ENCODE data around the gene CD101.

Gene CD101

GRCh38 chr1:116986421-116987255 is 14.9 kb upstream of the CD101 start:
- peak; percentile 31 for DNase-seq

- peak; percentile 68 for DNase-seq
These were observed 14.4 kb upstream of the CD101 start for GRCh38 chr1:116987256-116987555.

- no peak for DNase-seq
These were observed 13.3 kb upstream of the CD101 start for GRCh38 chr1:116988248-116988647.

GRCh38 chr1:116988908-116989307 is 12.7 kb upstream of the CD101 start:
- no peak for DNase-seq

GRCh38 chr1:116989835-116990234 is 11.7 kb upstream of the CD101 start:
- DNase-seq, result no peak

- DNase-seq, result no peak
These were observed 10.9 kb upstream of the CD101 start for GRCh38 chr1:116990612-116991151.

- DNase-seq, result no peak
These were observed 10.3 kb upstream of the CD101 start for GRCh38 chr1:116991171-116991845.

- no peak for DNase-seq
These were observed 9.6 kb upstream of the CD101 start for GRCh38 chr1:116991918-116992317.

- DNase-seq, result no peak
These were observed 8.3 kb upstream of the CD101 start for GRCh38 chr1:116993286-116993685.

GRCh38 chr1:116994411-116994810 is 7.1 kb upstream of the CD101 start:
- DNase-seq, result no peak

- DNase-seq, result no peak
These were observed 4.5 kb upstream of the CD101 start for GRCh38 chr1:116997066-116997465.

- no peak for DNase-seq
These were observed 3.9 kb upstream of the CD101 start for GRCh38 chr1:116997636-116998035.

- no peak for DNase-seq
These were observed 2.0 kb upstream of the CD101 start for GRCh38 chr1:116999596-116999995.

GRCh38 chr1:117000142-117000541 is 1.4 kb upstream of the CD101 start:
- no peak for DNase-seq

- DNase-seq, result no peak
These were observed 1.8 kb downstream of the CD101 start for GRCh38 chr1:117003223-117003875.

- DNase-seq, result no peak
These were observed 6.1 kb downstream of the CD101 start for GRCh38 chr1:117007719-117008013.

- DNase-seq, result no peak
These were observed 7.1 kb downstream of the CD101 start for GRCh38 chr1:117008656-117009055.

GRCh38 chr1:117009132-117009531 is 7.6 kb downstream of the CD101 start:
- no peak for DNase-seq

GRCh38 chr1:117010310-117010969 is 8.9 kb downstream of the CD101 start:
- no peak for DNase-seq

- no peak for DNase-seq
These were observed 9.8 kb downstream of the CD101 start for GRCh38 chr1:117011334-117011733.

- DNase-seq, result no peak
These were observed 11.8 kb downstream of the CD101 start for GRCh38 chr1:117013309-117013858.

GRCh38 chr1:117014209-117014608 is 12.6 kb downstream of the CD101 start:
- no peak for DNase-seq

GRCh38 chr1:117015724-117016123 is 14.2 kb downstream of the CD101 start:
- no peak for DNase-seq
